GM12865 (cell line): ENCODE results near the gene CCDC188.

Experiments used
- DNase-seq: peaks from one replicate; pipeline ENCODE4 v3.0.0; 2010; ENCODE audit warnings: low read depth
- H3K4me3 ChIP-seq: 2 replicates; pipeline ENCODE4 v1.5.1; 2011; ENCODE audit warnings: mild to moderate bottlenecking, low read depth, low read length, control low read depth
- TF ChIP-seq, protein P1 (sequence below): IDR thresholded peaks from 2 replicates; pipeline ENCODE4 v1.5.1; 2011; ENCODE audit warnings: low read length, control low read depth, low read depth, inconsistent platforms; ENCODE audit not compliant: insufficient read depth; ENCODE audit errors: missing control alignments

The CCDC188 gene

DNA sequence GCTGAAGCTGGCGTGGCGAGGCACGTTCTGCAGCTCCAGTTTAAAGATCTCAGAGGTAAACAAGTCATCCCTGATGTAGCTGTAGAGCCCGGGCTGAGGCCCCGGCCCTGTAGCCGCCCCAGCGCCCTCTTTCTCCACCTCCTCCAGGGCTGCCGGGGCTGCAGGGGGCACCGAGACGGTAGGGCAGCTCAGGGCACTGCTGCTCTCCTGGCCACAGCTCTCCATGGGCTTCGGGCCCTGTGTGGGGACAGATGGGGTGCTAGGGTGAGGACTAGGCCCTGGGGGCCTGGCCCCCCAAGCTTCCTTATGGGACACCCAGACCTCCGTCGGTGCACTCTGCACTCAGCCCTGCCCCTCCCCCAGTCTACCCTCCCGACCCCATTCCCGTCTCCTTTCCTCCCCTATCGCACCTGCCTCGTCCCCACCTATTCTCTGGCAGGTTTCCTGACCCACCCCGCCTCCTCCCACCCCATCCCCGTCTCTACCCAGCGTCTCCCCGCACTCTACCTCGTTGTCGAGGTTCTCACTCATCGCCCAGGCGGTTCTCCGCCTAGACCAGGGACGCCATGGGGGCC lies 34.4 kb downstream of the CCDC188 start:
- TF ChIP-seq, protein P1, sequence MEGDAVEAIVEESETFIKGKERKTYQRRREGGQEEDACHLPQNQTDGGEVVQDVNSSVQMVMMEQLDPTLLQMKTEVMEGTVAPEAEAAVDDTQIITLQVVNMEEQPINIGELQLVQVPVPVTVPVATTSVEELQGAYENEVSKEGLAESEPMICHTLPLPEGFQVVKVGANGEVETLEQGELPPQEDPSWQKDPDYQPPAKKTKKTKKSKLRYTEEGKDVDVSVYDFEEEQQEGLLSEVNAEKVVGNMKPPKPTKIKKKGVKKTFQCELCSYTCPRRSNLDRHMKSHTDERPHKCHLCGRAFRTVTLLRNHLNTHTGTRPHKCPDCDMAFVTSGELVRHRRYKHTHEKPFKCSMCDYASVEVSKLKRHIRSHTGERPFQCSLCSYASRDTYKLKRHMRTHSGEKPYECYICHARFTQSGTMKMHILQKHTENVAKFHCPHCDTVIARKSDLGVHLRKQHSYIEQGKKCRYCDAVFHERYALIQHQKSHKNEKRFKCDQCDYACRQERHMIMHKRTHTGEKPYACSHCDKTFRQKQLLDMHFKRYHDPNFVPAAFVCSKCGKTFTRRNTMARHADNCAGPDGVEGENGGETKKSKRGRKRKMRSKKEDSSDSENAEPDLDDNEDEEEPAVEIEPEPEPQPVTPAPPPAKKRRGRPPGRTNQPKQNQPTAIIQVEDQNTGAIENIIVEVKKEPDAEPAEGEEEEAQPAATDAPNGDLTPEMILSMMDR: no peak
- no peak for DNase-seq
- peak overlapping the region; percentile 86 for H3K4me3 ChIP-seq

DNA sequence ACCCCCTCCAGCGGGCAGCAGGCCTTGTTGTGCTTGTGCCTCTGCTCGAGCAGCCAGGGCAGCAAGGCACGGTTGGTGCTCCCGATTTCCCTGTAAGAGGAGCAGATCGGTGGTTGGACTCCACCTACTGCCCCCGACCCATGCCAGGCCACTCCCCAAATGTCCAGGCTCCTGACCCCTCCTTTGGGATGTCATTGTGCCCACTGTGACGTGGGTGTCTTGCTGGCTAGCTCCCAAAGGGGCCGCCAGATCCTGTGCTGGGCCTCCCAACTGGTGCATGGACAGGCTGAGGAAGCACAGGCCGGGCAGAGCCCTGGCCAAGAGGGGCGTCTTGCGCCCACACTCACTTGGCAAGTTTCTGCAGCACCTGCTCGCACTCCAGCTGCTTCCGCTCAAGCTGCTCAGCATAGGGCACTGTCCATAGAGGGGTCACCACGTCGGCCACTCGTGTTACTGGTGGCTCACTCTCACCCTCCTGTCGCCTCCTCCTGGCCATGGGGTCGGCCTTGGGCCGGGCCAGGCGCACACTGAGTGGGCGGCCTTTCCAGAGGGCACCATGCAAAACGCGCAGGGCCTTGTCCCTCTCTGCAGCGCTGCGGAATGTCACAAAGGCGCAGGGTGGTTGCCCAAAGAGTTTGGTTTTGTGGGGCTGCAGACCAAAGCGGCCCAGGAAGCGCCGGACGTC lies 35.0 kb downstream of the CCDC188 start, which contains the start of gene RANBP1:
RANBP1 (plus strand) TSS at position 414 of the 685 bp plus-strand sequence; CDS start at position 495, 81 bp downstream.
- DNase-seq: no peak
- TF ChIP-seq, protein P1: no peak
- peak within 1 kb of the TSS; percentile 86 for H3K4me3 ChIP-seq

DNA sequence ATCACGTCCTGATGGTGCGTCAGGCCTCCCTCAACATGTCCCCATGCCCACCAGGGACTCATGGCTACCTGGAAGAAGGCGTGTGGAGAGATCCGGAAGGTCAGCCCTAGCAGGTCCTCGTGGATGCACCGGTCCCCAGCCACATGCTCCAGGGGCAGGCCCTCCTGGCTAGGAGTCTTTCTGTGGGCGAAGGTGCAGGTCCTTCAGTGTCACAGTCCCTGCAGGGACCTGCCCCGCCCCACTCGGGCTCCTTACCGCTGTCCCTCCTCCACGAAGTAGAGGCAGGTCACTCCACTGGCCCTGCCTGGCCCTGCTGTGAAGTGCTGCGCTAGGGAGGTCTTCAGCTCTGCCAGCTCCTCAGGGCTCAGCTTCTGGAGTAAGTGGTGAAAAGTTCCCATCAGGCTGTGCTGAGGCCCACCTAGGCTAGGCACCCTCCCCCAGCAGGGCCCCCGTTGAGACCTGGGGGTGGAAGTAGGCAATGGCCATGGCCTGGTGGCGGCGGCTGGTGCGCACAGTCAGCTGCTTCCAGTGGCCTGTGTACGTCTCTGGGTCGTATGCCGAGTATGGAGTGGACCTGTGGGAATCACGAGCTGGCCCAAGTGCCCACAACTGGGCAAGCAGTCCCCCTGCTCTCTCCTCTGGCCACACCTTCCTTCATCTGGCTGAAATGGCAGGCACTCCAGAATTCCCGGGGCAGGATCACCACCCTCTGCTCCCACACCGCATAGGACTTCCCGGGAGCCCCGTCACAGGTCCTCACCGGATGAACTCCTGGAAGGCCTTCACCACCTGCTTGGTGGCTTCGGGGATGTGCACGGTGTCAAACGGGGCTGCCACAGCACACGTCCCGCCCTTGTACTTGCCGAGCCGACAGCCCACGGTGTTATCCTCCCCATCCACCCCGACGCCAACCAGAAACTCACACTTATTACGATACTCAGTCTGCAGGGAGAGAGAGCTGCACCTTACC lies 36.1 kb downstream of the CCDC188 start:
- TF ChIP-seq, protein P1: no peak
- DNase-seq: no peak
- no peak overlapping the region for H3K4me3 ChIP-seq

DNA sequence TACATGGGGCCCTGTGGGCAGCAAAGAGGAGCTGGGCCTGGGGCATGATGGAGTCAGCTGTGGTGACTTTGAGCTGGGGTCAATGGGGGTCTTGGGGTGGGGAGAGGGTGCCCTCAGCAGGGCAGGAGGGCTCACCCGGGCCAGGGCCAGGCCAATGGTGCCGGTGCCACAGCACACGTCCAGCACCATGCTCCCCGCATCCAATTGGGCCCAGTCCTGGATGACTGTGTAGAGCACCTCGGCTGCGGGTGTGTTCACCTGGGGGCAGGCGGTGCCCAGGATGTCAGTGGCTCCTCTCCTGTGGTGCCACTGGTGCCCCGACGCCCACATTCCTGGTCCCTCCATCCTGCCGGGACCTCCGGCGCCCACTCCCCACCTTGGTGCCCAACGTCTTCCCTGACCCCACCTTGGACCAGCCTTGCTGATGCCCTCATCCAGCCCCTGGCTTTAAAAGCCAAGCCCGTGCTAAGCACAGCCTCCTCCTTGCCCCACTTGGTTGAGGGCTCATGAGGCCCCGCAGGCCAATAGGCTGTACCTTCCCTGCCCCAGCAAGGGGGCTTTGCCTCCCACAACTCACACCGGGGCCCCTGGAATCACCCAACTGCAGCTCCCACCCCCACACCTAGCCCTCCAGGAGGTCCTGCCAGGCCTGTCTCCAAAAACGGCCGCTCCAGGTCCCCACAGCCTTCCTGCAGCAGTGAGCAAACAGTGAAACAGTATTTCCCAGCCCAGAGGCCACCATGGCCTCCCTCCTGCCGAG lies 37.1 kb downstream of the CCDC188 start:
- H3K4me3 ChIP-seq: no peak overlapping the region
- TF ChIP-seq, protein P1: no peak
- no peak for DNase-seq

DNA sequence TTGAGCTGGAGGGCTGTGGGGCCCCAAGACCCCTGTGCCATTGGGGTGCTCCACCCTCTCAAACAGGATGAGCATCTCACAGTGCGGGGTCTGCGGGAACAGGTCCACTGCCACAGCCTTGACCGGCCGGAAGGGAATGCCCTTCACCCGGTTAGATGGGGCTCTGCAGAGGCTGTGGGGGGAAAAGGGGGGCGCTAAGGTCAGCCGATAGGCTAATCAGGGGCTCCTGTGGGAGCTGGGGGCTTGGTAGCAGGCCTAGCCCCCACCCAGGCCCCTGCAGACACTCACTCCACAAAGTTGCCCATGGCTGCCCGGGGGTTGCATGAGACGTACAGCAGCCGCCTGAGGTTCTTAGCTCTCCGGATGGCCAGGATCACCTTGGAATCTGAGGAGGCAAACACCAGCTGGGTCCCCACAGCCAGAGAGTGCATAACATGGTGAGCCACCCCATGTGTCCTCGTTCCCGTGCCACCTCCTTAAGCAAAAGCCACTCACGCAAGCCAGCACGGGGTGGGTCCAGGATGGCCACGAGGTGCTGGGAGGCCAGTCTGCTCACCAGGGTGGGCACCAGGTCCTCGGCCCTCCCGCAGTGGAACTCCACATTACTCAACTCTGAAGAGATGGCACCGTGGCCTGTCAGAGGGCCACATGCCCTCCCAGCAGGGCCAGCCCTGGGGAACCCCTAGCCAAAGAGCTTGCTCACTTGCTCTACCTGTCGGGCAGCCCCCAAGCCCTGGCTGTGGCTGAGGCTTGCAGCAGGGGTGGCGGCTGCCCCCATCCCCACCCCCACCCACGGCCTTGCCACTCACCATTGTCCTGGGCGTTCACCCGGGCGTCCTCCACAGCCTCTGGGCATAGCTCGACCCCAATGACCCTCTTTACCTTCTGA lies 38.0 kb downstream of the CCDC188 start:
- TF ChIP-seq, protein P1: no peak
- no peak for DNase-seq
- H3K4me3 ChIP-seq: no peak overlapping the region
